ENCODE data around the gene SPATA24. TPM values are rescaled to one million over a fixed set of nuclear protein-coding genes. Genes with fewer than 3 reads are reported as not detected.
"Not testable (repeated sequence)": the region's sequence is repeated elsewhere in the genome, so short reads cannot be mapped to it uniquely, and the experiment has no call there.

The SPATA24 gene, protein sequence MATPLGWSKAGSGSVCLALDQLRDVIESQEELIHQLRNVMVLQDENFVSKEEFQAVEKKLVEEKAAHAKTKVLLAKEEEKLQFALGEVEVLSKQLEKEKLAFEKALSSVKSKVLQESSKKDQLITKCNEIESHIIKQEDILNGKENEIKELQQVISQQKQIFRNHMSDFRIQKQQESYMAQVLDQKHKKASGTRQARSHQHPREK
- total RNA-seq: 1 to 10 TPM; 2.4 to 2.9 TPM

DNA sequence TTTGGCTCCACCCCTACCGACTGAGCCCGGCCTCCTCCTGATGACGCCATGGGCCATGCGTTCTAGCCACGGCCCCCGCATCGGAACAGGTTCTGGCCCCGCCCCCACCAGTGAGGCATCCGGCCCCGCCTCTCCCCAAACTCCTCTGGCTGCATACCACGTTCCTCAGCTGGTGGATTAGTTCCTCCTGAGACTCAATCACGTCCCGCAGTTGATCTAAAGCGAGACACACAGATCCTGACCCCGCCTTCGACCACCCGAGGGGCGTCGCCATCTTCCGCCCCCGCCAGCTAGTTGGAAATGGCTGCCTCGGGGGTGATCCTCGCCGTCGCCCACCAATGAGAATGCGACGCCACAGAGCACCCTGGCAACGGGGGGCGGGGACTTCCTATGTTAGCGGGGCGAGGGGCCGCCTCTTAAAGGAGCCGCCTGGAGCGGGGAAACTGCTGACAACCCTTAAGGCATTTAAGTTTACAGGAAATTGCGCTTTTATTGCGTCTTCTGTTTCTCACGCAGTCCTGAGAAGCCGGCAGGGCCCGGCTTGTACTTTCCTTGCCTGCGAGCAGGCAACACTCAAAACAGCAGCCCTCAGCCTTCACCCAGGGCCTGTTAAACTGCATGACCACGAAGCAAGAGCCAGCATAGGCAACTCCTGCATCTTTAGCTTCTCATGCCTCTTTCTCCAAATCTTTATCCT lies at the start of gene SPATA24:
Gene SPATA24 (minus strand): TSS at position 303 of the 697 bp plus-strand sequence. CDS start 29 bp downstream, at position 274.
- POLR2A ChIA-PET: interaction anchor here (0.6 to 1.5 kb wide), 6 partner anchors 12 to 157 kb away, joined by 3 to 8 read pairs (median 3); partner anchors contain the start of genes DNAJC18, PAIP2 and UBE2D2
- CTCF ChIA-PET: interaction anchor here (0.6 to 3.9 kb wide), 5 partner anchors 10 to 168 kb away, joined by 3 to 23 read pairs (median 4); no protein-coding TSS in a partner anchor

GRCh38 chr5:139451878-139452660 lies 48.2 kb upstream of the SPATA24 start:
- ChIA-PET POLR2A (no interaction called here), CTCF (no interaction called here)

DNA sequence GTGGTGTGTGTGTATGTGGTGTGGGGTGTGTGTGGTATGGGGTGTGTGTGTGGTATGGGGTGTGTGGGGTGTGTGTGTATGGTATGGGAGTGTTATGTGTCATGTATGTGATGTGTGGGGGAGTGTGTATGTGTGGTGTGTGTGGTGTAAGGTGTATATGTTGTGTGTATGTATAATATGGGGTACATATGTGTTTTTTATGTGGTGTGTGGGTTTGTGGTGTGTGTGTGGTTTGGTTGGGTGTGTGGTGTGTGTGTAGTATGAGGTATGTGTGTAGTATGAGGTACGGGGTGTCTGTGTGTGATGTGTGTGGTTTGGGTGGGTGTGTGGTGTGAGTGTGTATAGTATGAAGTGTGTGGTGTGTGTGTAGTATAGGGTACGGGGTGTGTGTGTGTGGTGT lies 47.3 kb upstream of the SPATA24 start:
- POLR2A ChIA-PET: no interaction called here
- CTCF ChIA-PET: interaction anchor here (1.0 kb wide), 2 partner anchors 8 to 63 kb away, joined by 4 to 6 read pairs; no protein-coding TSS in a partner anchor

GRCh38 chr5:139446956-139447779 lies 43.3 kb upstream of the SPATA24 start:
- ChIA-PET CTCF (interaction anchor here (0.6 to 1.5 kb wide), 3 partner anchors 11 to 32 kb away, joined by 4 to 7 read pairs (median 5); no protein-coding TSS in a partner anchor), POLR2A (interaction anchor here (0.8 to 1.9 kb wide), 8 partner anchors 8 to 49 kb away, joined by 3 to 10 read pairs (median 4); partner anchors contain the start of genes DNAJC18 and STING1)

DNA sequence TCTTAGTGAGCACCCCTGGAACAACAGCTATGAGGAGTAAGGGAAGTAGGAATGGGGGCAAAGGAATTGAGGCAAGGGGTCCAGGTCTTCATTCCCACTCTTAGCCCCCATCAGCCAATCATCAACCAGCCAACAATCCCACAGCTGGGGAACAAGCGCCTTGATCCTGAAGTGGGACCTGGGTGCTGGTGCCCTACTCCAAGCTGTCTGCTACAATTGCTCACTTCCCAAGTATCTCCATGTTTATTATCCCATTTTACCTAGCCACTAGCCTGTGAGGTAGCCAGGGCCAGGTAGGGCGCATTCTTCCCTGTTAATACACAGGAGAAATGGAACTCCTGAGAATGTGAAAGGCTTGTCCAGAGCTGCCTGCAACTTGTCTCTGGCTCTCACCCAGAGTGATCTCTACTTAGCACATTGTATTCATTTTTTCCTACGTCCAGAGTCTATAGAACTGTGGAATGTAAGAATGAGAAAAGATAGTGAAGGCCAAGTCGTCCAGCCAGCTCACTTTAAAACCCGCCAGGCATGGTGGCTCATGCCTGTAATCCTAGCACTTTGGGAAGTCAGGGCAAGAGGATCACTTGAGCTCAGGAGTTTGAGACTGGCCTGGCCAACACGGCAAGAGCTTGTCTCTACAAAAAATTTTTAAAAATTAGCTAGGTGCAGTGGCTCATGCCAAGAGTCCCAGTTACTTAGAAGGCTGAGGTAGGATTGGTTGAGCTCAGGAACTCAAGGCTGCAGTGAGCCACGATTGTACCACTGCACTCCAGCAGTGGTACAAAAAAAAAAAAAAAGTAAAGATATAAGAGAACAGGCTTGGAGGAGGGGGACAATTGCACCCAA lies 41.7 kb upstream of the SPATA24 start:
- CTCF ChIA-PET: interaction anchor here (1.0 to 1.4 kb wide), 4 partner anchors 12 to 68 kb away, joined by 3 to 7 read pairs (median 4); no protein-coding TSS in a partner anchor
- POLR2A ChIA-PET: no interaction called here

DNA sequence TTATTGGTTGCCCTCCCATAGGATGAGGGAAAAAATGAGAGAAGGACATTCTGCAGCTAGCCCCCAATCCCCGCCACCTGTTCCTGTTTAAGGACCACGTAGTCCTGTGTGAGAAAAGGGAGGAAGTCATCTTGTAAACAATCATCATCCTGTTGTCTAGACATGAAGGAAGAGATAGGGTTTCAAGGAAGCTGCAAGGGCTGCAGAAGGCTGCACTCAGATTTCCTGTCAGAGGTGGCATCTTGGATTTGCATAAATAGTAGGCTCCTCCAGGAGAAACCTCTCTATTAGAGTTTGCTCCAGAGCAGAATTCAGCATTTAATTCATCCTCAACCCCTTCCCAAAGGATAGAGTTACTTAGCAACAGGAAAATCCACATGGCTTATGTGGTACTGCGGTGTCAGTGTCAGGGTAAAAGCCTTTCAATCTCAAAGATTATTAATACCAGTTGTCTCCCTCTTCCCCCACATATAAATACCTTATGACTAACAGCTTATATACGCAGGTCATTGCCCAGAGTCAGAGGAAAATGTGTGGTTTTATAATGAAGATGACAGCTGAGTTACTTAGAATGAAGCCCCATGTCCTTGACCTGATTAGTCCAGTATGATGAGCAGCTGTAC lies 40.1 kb upstream of the SPATA24 start:
- POLR2A ChIA-PET: interaction anchor here (0.6 kb wide), 1 partner anchor 16 kb away, joined by 5 read pairs; no protein-coding TSS in a partner anchor

DNA sequence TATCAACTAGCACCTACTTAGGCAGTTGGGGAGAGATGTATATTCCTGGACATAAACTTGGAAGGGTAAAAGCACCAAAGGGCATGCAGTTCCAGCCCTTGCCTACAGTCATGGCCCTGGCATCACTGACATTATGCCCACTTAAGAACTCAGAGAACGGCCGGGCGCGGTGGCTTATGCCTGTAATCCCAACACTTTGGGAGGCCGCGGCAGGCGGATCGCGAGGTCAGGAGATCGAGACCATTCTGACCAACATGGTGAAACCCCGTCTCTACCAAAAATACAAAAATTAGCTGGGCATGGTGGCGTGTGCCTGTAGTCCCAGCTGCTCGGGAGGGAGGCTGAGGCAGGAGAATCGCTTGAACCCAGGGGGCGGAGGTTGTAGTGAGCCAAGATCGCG lies 36.5 kb upstream of the SPATA24 start:
- POLR2A ChIA-PET: not testable (repeated sequence)
- CTCF ChIA-PET: interaction anchor here (2.5 kb wide), 1 partner anchor 42 kb away, joined by 17 read pairs; the partner anchor contains the start of gene STING1

More for the DNA sequence above, 40.1 kb upstream of the SPATA24 start:
- CTCF ChIA-PET: interaction anchor here (0.7 to 1.4 kb wide), 6 partner anchors 10 to 69 kb away, joined by 3 to 4 read pairs (median 4); no protein-coding TSS in a partner anchor

DNA sequence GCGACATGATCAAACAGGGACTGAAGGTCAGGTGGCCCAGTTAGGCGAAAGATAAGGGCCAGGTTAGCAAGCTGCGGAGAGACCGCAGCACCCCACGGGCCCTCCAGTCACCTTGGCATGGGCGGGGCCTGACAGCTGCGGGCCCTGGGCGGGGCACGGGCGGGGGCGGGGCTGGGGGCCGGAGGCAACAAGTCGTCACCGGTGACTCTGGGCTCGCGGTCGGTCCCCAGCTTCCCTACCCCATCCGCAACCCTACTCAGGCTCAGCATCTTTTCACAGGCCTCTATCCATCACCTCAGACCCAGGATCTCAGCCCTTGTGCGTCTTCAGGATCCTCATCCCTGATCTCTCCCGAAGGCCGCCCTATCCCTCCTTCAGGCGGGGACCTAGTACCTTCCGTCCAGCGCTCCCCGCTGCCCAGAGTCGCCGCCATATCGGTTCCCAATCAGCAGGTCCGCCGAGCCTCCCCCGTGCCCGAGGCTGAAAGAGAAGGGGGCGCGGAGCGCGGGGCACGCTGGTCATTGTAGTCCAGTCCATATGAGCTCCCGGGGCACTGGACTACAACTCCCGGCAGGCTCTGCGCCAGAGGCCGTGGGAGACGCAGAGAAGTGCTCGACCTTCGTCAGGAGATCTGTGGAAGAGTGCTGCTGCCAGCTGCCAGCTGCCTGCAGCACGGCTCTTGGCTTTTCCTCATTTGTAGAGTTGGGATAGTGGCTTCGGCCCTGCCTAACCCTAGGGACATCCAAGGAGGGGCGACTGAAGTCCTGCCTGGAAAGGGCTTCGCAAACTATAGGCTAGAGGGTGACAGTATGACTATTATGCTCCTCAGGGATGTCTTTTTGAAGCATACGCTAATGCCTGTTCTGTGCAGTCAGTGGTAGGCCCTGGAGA lies 35.4 kb upstream of the SPATA24 start, which contains the start of gene DNAJC18:
Gene DNAJC18 (minus strand): TSS at position 513 of the 891 bp plus-strand sequence. CDS start 80 bp downstream, at position 433.
- POLR2A ChIA-PET: interaction anchor here (0.6 to 3.3 kb wide), 10 partner anchors 8 to 145 kb away, joined by 3 to 19 read pairs (median 4); partner anchors contain the start of genes SPATA24 and STING1
- CTCF ChIA-PET: interaction anchor here (0.5 to 4.4 kb wide), 11 partner anchors 9 to 176 kb away, joined by 3 to 27 read pairs (median 4); partner anchors contain the start of gene STING1

DNA sequence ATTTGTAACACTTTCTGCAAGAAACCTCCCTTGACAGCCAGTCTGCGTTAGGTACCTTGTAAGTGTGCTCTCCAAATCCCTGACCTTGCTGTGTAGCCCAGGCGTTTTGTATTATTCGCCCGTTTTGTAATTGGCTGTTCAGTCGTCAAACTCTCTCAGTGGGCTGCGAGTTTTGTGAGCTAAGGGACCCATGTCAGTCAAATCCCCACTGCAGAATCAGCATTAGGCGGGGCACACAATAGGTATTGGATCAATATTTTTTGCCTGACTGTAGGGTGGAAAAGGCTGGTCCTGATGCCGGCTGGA lies 34.8 kb upstream of the SPATA24 start:
- CTCF ChIA-PET: interaction anchor here (0.5 to 4.4 kb wide), 11 partner anchors 10 to 177 kb away, joined by 3 to 27 read pairs (median 4); partner anchors contain the start of gene STING1
- POLR2A ChIA-PET: interaction anchor here (0.8 to 3.3 kb wide), 9 partner anchors 9 to 144 kb away, joined by 3 to 19 read pairs (median 4); partner anchors contain the start of genes SPATA24 and STING1

GRCh38 chr5:139435676-139436075 lies 31.8 kb upstream of the SPATA24 start:
- ChIA-PET POLR2A (interaction anchor here (0.7 kb wide), 1 partner anchor 148 kb away, joined by 3 read pairs; no protein-coding TSS in a partner anchor), CTCF (interaction anchor here (1.5 to 4.4 kb wide), 2 partner anchors 78 to 275 kb away, joined by 4 to 27 read pairs; no protein-coding TSS in a partner anchor)

DNA sequence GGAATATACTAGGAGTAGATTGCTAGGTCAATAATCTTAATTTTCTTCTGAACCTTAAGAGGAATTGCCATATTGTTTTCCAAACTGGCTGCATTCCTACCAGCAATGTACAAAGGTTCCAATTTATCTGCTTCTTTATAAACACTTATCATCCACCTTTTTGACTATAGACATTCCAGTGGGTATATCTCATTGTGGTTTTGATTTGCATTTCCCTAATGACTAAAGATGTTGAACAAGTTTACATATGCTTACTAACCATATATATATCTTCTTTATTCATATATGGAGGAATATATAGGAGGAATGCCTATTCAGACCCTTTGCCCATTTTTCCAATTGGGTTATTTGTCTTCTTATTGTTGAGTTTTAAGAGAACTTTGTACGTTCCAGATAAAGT lies 27.8 kb upstream of the SPATA24 start:
- ChIA-PET CTCF (no interaction called here), POLR2A (no interaction called here)

DNA sequence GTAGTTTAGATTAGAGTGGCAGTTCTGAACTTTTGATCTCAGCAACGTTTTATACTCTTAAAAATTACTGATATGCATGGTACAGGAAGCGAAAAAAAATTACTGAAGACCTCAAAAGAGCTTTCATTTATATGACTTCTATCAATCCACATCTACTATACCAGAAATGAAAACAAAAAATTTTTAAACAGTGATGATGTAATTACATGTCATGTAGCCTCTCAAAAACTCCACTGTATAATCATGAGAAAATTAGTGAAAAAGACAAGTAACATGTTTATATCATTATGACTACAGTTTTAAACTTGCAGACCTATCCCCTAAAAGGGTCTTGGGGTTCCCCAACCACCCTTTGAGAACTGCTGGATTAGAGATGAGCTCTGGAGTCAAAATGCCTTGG lies 26.1 kb upstream of the SPATA24 start:
- POLR2A ChIA-PET: interaction anchor here (1.0 kb wide), 1 partner anchor 133 kb away, joined by 3 read pairs; no protein-coding TSS in a partner anchor

DNA sequence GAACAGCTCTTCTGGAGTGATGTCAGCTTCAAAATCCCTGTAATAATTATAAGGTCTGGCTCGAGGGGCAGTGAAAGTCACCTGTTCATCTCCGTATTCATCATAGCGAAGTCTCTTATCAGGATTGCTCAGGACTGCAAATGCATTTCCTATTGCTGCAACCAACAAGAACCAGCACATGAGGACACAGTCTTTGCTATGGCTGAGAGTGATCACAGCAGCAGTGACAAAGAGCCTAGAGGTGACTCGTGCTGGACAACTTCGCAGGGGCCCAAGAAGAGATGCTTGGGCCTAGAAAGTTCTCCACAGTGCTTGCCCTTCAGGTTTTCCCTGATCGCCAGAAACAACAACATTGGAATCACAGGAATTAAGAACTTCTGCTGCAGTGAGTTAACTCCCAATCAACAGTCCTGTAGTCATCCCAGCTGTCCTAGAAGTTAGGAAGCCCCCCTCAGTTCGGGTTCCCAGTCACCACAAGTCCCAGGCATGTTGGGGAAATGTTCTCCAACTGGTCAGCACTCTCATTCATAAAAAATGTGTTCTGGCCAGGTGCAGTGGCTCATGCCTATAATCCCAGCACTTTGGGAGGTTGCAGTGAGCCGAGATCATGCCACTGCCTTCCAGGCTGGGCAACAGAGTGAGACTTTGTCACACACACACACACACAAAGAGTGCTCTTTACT lies 22.5 kb upstream of the SPATA24 start:
- CTCF ChIA-PET: interaction anchor here (9.5 kb wide), 1 partner anchor 88 kb away, joined by 163 read pairs; no protein-coding TSS in a partner anchor
- POLR2A ChIA-PET: no interaction called here

More for the DNA sequence above, 26.1 kb upstream of the SPATA24 start:
- CTCF ChIA-PET: interaction anchor here (0.7 to 1.1 kb wide), 3 partner anchors 16 to 84 kb away, joined by 3 to 4 read pairs (median 3); no protein-coding TSS in a partner anchor

DNA sequence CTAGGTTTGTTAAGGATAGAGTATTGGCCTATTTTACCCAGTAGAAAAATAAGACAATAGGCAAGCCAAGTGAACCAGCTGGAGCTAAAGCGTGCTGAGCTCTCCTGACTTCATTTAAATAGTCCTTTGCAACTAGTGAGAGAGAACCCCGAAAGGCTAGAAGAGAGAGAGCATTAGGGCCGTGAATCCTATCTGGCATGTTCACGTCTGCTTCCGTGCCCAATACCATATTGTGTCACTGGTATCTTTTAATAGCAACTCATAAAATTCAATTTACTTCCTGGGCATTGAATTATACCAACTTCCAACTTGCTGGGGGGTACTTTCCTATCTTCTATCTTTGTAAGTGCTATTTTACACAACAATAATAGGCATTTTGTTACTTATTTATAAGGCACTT lies 21.6 kb upstream of the SPATA24 start:
- ChIA-PET CTCF (interaction anchor here (1.1 to 9.5 kb wide), 2 partner anchors 11 to 89 kb away, joined by 3 to 163 read pairs; no protein-coding TSS in a partner anchor), POLR2A (interaction anchor here (0.6 to 1.1 kb wide), 2 partner anchors 11 to 112 kb away, joined by 3 to 4 read pairs; no protein-coding TSS in a partner anchor)

Data from activated CD8-positive, alpha-beta memory T cell treated with anti-CD3 and anti-CD28 coated beads for 36 hours (primary cell).